HG02798 (cell line): ENCODE results near the gene DMRTC1B.
A peak's percentile ranks its signal among the peaks of the same experiment; 100 is the strongest.
"Not testable (repeated sequence)": the region's sequence is repeated elsewhere in the genome, so short reads cannot be mapped to it uniquely, and the experiment has no call there.

Source experiments
- ATAC-seq: cut with Tn5 transposase; IDR thresholded peaks from one replicate; pipeline ENCODE4 v1.9.1; 2021; ENCODE audit warnings: mild to moderate bottlenecking; ENCODE audit not compliant: unreplicated experiment, poor library complexity

DMRTC1B gene, protein sequence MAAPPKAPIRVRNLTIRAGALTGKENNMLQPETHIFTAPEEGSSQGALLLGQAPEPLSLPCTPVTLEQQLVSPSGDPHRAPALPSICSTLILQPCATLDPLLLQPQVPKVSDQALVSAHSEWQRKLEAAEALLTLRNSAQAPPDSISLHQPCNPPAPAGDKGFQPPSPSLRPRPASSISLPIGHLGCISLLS

DNA sequence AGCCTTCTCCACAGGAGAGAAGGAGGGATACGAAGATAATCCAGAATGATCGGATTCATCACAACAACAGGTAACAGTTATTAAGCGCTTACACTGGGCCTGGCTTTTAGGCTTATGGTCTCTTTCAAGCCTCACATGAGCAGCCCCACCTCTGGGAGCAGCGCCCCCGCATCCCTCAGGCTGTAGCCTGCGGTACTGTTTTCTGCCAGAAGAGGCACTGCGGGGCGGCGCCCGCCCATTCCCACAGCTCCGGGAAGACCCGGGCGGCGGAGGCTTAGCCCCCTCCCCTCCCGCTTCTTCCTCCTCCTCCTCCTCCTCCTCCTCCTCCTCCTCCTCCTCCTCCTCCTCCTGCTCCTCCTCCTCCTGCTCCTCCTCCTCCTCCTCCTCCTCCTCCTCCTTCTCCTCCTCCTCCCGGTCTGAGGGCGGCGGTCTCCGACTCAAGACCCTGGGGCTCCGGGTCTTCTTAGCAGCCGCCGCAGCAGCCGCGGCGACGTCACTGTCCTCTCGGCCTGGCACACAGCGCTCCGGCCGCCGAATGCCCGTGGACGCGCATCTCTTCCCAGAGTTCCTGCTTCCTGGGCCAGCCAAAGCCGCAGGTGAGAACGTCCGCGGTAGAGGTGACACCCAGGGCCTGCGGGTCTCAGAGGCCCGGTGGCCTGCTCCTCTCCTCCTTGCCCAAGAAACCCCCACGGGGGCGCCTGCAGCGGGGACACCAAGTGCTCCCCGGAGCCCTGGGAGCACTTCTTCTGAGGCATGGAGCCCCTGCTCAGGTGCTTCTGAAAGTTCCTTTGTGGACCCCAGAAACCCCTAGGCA, at the start of gene DMRTC1B:
TSS of gene DMRTC1B (plus strand) at position 238 of the 814 bp plus-strand sequence. CDS start 68,246 bp downstream, outside the sequence.
- peak; percentile 73 for ATAC-seq

DNA sequence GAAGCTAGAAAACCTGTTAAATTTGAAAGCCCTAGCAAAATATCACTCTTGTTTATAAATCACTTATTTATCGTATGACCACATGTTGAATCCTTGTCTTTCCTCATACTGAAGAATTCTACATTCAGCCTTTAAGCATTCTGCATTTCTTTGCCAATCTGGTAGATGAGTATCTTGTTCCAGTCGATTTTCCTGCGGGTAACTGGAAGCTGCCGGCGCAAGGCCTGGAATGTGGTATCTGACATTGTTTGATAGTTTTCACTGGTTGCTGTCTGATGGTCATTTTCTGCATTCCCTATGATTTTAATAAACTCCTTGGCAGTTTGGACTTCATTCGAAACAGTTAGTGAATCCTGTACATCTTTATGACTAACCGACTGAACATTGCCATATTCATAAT, 48.8 kb upstream of the DMRTC1B start:
- no peak for ATAC-seq

- ATAC-seq, result not testable (repeated sequence)
Observed at GRCh38 chrX:72733636-72734035, 43.1 kb upstream of the DMRTC1B start.

GRCh38 chrX:72735561-72735960, 41.1 kb upstream of the DMRTC1B start:
- no peak for ATAC-seq

GRCh38 chrX:72745546-72745945, 31.1 kb upstream of the DMRTC1B start:
- ATAC-seq, result not testable (repeated sequence)

GRCh38 chrX:72748545-72748944, 28.1 kb upstream of the DMRTC1B start:
- not testable (repeated sequence) for ATAC-seq

DNA sequence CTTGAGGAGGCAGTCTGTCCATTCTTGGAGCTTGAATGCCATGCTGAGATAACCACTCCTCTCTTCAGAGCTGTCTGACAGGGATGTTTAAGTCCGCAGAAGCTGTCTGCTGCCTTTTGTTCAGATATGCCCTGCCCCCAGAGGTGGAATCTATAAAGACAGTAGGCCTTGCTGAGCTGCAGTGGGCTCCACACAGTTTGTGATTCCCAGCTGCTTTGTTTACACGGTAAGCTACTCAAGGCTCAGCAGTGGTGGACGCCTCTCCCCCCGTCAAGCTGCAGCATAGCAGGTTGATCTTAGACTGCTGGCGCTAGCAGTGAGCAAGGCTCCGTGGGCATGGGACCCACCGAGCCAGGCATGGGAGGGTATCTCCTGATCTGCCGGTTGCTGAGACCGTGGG, 16.2 kb upstream of the DMRTC1B start:
- ATAC-seq, result not testable (repeated sequence)

DNA sequence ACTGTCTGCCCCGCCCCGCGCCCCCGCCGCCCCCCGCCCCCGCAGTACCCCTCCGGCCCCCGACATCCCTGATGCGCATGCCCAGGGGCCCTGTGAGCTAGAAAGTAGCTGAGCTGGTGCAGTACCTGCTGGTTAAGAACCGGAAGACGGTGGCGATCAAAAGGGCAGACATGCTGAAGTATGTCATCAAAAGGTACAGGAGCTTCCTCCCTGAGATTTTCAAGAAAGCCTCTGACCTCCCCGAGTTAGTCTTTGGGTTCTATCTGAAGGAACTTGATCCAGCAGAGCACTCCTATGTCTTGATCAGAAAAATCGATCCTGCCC, 739 bp downstream of the DMRTC1B start:
- ATAC-seq, result not testable (repeated sequence)

- not testable (repeated sequence) for ATAC-seq
Observed at GRCh38 chrX:72778146-72778545, 1.5 kb downstream of the DMRTC1B start.

GRCh38 chrX:72782560-72782959, 5.9 kb downstream of the DMRTC1B start, which contains the start of gene FAM236B:
FAM236B (minus strand) TSS chrX:72782660; CDS start chrX:72782560, 100 bp downstream.
- not testable (repeated sequence) for ATAC-seq

DNA sequence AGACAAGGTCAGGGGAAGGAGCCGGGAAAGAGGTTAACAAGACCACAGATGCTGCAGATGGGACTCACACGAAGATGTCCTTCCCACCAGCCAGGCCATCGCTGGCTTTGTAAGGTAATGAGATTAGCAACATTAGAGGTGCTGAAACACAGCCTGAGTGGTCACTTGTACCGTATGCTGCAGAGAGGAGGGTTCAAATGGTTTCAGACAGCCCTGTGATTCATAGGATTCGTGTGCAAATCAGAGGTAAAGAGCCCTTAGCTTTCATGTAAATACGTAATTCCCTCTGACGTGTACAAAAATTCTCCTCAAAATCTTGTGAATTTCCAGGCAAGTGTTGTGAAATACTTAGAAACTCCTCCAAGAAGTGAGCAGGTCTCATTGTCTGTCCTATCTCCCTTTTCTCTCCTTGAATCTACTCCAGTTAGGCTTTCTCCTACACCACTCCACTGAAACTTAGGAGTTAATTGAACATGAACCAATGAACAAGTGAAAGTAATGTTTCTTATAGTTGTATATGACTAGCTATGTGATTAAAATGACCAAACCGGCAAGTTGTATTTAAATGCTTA, 6.8 kb downstream of the DMRTC1B start:
- not testable (repeated sequence) for ATAC-seq

DNA sequence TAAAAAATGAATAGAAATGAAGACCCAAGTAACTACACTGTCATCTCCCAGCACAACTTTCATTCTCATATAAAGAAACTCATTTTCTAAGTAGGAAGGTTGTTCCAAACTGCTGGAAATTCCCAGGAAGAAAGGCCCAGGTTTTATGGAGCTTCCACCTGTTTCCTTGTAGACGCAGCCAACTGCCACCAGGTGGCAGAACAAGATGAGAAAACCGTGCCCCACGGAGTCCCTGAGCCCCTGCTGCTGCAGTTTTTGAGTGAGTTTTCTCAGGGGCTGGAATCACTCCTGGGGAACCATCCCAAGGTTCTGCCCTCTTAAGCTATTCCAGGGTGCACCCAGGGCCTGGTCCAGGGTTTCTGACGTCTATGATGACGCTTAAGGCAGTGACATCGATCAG, 7.3 kb downstream of the DMRTC1B start:
- not testable (repeated sequence) for ATAC-seq

DNA sequence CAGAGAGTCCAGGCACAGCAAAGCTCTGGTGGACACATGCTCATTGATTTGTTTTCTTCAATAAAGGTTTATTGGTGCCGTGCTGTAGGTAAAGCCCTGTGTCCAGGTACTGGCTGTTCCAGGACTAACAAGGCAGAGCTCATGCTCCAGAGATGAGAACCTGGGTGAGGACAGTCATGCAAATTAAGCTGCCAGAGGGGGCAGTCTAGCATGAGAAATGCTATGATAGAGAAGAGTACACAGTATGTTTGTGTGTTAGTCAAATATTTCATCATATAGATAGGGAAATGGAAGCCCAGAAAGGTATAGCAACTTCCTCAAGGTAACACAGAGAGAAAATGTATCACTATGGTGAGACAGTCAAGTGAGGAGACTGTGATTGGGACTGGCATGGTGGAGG, 11.5 kb downstream of the DMRTC1B start:
- ATAC-seq, result not testable (repeated sequence)

GRCh38 chrX:72790390-72790789, 13.7 kb downstream of the DMRTC1B start:
- ATAC-seq, result not testable (repeated sequence)

DNA sequence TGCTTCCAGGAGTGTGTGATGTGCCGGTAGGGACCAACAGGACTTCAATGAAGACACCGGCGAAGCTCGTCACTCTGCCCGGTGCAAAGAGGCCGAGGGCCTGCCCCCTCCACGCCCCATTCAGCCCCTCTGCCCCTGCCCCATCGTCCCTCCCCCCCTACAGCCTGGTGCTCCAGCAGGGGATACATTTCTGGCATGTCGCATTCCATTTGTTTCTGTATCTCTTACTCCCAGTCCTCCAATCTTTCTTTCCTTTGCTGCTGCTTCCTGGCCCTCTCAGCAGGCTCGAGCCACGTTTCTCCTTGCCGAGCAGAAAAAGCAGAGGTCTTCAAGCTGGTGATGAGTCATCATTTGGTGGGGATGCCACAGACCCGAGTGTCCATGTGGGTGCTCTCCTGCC, 31.4 kb downstream of the DMRTC1B start, which contains the start of gene FAM236D:
TSS of gene FAM236D (minus strand) at position 101 of the 400 bp plus-strand sequence. CDS start at position 1, 100 bp downstream.
- not testable (repeated sequence) for ATAC-seq

DNA sequence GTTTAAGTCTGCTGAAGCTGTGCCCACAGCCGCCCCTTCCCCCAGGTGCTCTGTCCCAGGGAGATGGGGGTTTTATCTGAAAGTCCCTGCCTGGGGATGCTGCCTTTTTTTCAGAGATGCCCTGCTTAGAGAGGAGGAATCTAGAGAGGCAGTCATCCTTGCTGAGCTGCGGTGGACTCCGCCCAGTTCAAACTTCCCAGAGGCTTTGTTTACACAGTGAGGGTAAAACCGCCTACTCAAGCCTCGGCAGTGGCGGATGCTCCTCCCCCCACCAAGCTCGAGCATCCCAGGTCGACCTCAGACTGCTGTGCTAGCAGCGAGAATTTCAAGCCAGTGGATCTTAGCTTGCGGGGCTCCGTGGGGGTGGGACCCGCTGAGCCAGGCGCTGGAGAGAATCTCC, 54.0 kb downstream of the DMRTC1B start:
- not testable (repeated sequence) for ATAC-seq

DNA sequence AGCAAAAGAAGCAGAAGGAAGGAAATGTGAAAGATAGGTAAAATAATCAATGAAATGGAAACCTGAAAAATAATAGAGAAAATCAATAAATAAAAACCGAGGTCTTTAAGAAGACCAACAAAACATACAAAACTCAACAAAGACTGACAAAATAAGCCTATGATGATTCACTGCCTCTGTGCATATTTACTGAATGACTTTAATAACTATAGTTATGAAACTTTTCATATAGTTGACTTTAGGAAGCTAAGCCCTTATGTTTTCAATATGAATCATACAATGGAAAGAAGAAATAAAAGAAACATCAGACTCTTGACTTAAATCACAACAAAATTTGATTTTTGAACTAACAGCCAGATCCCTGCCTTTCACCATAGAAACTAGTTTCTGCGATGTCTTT, 60.8 kb downstream of the DMRTC1B start:
- ATAC-seq, result not testable (repeated sequence)

DNA sequence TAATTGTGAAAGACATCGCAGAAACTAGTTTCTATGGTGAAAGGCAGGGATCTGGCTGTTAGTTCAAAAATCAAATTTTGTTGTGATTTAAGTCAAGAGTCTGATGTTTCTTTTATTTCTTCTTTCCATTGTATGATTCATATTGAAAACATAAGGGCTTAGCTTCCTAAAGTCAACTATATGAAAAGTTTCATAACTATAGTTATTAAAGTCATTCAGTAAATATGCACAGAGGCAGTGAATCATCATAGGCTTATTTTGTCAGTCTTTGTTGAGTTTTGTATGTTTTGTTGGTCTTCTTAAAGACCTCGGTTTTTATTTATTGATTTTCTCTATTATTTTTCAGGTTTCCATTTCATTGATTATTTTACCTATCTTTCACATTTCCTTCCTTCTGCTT, 106.2 kb downstream of the DMRTC1B start:
- not testable (repeated sequence) for ATAC-seq

DNA sequence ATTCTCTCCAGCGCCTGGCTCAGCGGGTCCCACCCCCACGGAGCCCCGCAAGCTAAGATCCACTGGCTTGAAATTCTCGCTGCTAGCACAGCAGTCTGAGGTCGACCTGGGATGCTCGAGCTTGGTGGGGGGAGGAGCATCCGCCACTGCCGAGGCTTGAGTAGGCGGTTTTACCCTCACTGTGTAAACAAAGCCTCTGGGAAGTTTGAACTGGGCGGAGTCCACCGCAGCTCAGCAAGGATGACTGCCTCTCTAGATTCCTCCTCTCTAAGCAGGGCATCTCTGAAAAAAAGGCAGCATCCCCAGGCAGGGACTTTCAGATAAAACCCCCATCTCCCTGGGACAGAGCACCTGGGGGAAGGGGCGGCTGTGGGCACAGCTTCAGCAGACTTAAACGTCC, 113.0 kb downstream of the DMRTC1B start:
- not testable (repeated sequence) for ATAC-seq
